IPS DF 19.7 (cell line): ENCODE measurements around the gene PIAS3.

Experiments
- DNase-seq: peaks from one replicate; pipeline ENCODE4 v3.0.0-alpha.2; 2013; ENCODE audit warnings: low read depth, low spot score

Gene PIAS3

DNA sequence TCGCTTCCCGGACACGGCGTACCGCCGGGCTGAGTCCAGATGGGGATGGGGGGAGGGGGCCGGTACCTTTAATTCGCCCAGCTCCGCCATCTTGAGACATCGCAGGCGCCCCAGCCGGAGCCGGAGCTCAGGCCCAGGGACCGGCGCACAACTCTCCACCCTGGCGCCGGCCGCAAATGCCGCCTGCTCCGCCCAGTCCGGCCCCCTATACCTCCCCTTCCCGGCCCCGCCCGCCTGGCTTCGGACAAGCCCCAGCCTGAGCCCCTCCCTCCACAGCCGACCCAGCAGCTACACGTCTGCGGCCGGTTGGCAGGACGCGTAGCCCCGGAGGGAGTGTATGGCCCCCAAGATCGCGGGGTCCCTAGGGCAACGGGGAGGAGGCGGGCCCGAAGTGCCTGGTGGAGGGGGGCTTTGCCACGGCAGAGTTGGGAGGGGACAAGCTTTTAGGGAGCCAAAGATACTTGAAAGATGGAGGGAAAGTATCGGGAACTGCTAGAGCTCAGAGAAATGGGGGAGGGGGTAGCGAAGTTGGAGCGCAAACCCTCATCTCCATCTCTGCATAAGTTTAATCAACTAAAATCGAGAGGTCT is at the start of gene PIAS3:
TSS of gene PIAS3 (minus strand) at position 181 of the 590 bp plus-strand sequence. CDS start at position 90, 91 bp downstream.
- no peak for DNase-seq

DNA sequence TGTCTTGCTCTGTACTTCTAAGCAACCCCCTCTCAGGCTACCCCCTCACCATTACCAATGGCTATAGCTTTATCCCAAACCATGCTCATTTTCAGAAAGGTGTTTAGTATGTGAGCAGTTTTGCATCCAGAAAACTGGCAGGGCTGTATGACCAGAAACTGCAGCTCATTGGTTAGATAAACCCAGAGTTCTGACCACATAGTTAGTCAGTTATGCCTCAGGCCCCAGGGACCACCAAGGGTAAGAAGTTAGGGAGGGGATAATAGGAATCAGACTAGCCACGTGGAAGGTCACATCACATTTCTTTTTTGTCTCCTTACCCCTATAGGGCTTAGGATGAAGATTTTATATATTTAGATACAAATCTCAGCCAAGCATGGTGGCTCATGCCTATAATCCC is 49.8 kb upstream of the PIAS3 start:
- DNase-seq: no peak

DNA sequence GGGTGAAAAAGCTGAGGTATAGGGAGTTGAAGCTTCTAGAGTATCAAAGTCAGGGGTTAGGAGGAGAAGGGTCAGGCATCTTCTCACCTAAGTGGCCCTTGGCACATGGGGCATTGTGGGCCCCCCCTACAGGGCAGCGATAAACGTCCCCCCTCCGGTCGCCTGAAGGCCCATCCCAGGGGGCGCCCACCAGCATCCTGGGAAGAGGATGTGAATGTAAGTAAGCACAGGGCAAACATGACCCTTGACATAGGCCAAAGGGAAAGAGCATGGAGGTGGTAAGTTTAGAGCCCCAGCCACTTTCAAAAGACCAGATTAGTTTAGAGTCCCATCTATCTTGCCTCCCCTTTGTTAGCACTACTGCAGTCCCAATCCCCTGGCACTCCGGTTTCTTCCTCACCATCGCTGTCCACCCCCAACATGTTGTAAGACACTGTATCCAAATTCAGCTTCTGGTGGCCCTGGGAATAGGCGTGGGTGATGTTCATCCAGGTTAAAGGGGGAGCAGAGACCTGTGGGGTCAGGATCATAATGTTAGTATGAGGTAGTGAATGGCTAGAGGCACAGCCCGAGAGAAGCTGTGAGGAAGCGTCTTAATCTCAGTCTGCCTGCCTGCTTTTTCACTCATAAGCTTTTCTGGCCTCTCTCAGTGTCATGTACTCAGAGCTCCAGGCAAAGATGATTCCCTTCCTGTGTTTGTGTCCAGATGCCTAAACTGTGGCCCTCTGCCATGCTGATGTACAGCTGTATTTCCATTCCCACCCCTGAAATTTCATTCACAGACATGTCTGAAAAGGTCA is 48.3 kb upstream of the PIAS3 start:
- DNase-seq: no peak

DNA sequence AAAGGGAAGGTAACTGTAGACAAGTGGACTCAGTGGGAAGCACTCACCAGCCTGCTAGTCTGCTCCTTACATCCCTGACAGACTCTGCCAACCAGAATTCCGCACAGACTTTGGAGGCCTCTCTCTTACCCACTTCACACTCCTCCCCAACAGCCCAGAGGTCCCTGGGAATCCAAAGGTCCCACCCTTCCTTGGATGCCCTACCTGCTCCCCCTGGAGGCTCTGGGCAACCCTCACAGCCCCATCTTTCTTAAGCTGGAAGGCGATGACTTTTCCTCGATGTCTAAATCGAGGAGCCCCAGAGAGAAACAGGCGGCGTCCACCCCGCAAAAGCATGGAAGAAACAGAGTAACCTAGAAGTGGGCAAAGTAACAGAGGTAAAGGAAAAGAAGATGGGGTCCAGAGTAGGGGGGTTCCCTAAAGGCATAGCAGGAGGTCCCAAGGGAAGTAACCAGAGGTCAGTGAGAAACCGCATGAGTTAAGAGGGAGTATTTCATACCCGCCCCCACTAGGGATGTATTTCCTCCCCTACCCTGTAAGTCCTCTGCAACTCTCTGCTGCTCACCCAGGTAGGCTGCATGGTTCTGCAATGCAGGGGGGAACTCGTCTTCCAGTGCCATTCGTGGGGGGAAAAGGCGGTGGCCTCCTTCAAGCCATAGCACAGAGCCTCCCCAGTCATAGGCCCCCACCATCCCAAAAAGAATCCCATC is 42.6 kb upstream of the PIAS3 start:
- no peak for DNase-seq

DNA sequence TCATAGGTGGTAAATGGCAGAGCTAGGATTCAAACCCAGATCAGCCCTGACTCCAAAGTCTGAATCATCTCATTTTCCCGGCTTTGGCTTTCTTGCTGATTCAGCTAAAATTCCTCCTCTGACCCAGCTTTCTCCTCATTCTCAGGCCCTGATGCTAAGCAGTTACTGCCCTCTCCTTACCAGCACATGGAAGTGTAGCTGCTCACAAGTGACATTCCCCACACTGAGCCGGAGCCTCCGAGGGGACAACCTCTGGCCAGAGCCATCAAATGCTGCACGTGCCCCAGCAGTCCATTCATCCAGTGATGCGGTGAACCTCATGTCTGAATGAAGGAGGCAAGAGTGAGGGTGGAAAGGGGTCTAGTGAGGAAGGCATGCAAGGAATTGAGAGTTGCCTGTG is 39.9 kb upstream of the PIAS3 start:
- DNase-seq: no peak

DNA sequence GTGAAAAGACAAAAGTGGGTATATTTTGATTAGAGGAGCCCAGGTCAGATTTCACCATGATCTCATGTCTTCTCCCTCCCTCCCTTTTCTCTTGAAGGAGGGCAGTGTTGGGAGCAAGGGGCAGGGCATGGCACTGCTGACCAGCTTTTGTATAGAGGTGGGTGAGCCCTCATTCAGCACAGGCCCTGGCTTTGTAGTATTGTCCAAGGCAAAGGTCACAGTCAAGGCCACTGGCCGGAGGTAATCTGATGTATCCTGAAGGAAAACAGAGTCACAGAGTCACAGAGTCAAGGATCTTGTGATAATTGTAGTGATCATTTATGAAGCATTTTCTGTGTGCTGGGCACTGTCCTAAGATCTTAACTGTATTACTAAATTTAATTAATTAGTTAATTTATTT is 39.1 kb upstream of the PIAS3 start:
- no peak for DNase-seq

DNA sequence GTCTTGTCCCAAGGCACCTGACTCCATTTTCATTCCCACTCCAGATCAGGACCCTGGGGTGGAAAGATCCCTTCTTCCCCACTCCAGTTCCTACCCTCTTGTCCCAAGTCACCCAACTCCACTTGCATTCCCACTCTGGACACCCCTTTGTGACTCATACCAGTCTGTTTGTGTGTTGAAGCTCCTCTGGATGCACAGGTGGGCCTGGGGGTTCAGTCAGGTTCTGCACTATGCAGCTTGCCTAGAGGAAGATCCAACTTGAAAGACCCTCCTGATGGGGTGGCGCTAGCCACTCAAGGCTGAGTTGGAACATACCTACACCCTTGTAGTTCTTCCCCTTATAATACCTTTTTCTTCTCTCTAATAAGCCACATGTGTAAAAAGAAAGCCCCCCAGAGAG is 36.6 kb upstream of the PIAS3 start:
- no peak for DNase-seq

DNA sequence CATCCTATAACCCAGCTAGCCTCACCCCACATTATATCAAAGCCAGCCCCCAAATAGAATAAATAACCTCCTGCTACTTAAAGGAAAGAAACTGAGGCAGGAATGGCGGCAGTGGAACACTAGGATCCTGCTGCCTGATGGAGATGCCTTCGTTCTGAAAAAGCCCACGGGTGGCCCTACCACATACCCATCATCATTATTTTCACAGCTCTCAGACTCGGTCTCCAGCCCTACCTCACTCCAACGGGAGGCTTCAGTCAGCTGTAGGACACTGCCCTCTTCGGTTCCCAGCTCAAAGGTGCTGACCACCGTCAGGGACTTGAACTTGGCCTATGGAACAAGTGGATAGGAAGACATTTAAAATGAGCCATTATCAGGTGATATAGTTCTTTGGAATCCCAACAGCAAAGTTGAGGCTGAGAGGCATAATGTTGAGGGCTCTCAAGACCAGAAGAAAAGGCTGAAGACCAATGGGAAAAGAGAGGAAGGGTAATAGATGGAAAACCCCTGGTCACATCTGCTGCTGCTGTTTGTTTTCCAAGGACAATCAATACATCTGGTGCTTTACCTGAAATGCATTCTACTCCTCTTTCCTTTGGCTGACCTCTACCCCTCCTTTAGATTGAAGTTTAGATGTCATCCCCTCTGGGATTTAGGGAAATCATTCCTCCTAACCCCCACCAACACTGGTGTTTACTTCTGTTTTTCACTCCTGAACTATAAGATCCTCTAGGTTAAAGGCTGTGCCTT is 34.6 kb upstream of the PIAS3 start:
- no peak for DNase-seq

DNA sequence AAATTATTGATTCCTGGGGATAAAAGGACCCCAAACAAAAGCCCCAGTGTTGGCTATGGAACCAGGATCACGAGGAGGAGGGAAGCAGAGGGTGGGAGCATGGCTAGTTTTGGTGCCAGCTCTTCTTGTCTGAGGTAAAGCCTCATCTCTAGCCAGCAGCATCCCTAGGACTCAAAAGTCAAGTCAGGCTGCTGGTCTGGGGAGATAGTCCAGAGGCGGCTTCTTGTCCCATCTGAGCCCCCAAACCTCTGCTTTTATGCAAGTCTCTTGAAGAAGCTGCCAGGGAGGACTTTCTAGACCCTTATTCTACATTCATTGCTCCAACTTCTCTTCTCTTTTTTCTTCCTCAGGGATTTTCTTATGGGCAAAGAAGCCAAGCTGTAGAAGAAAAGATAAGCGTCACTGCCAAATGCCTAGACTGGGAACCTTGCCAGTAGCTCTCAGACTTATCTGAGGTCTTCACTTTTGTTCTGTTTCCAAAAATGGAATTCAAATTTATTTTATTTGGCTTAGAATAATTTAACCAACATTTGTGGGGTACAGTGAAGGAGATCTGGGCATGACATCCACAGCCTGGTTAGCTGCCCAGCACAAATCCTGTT is 33.7 kb upstream of the PIAS3 start:
- no peak for DNase-seq

DNA sequence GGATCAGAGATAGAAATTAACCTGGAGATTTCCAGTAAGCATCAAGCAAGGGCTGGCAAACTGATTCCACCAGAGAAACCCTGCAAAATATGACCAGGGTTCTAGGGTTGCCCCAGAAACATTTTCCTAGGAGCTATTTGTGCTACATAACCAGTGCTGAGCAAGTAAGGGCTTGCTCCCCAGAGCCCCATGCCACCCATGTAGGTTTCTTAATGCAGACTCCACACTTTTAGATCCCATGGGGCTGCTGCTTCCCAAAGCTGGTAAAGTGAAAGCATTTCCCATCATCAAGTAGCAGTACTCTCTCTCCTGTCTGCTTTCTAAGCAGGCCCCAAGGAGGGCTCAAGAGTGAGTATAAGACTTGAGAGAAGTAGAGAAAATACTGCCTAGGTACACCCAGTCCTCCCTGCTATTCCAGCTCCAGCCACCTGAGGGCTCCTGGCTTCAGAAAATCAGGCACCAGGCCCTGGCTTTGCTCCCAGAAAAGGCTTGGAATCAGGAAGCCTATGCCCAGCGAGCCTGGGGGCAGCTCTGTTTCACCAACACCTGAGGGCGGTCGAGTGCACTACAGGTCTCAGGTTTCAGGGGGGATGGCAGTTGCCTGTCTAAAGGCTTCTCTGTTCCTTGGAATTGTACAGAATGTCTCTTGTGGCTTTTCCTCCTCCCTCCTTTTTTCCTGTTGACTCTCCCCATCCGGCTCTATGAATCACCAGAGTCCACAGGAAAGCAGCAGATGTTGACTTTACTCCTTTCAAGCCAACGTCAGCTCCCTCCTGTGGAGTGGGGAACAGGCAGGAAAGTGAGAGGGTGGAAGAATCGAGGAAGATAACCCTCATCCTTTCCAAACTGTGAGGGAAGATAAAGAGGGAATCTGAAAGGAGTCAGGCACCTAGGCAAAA is 33.0 kb upstream of the PIAS3 start:
- peak; percentile 93 for DNase-seq

DNA sequence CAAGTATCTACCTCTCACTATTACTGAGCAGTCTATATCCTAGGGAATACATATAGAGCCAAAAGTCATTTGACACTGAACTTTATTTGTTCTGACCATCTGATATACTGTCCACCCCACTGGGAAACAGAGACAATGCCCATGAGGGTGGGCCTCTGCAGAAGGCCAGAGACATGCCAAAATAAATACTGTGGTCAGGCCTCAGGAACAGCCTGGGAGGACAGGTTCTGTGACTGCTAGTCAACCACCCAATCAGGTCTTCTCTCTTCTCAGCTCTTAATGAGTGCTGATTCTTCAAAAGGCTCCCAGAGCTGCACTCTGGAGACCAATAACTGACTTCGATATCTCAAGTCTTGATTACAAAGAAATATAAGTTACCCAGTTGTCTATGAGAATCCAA is 32.3 kb upstream of the PIAS3 start:
- DNase-seq: no peak

DNA sequence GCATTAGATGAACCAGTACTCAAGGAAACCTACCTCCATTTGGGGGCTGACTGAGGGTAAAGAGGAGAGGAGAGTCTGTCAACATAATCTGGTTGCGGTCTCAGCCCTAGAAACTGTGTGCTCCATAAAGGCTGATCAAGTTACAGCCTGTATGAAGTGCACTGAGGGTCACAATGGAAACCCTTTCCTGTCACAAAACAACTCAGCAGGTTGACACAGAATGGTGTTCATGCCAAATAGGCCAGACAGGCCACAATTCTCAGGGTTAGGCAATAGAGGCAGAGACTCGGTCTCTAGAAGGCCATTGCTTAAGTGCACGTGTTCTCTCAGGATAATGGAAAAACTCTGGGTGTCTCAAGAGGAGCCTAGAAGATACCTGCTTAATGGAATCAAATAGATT is 30.8 kb upstream of the PIAS3 start:
- no peak for DNase-seq

DNA sequence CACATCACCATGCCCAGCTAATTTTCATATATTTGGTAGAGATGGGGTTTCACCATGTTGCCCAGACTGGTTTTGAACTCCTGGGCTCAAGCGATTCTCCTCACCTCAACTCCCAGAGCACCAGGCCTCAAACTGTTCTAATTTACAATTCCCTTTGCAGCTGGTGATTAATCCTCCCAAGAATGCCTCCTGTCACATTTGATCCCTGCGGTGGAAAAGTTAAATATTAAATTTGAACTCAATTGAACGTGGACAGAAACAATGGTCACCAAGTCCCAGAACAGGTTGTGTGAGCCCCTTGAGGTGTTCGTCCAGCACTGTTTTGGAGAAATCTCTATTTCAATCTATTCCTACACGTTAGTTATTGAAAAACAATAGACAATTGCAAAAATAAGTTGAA is 28.8 kb upstream of the PIAS3 start:
- DNase-seq: no peak

DNA sequence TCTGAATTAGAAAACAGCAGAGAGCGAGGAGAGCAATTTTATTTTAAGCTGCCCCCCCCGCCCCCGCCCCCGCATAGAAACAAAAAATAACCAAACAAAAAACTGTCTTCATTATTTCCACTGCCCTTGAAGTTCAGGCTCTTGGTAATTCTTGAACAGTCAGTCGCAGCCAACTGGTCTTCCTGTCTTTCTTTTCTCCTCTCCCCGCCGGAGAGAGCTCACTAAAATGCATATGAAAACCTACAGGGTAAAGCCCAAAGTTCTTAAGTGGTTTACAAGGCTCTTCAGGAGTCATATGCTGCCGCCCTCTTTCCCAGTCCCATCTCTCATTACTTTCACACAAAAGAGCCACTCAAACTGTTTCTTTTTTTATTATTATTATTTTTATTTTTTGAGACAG is 27.9 kb upstream of the PIAS3 start:
- no peak for DNase-seq

DNA sequence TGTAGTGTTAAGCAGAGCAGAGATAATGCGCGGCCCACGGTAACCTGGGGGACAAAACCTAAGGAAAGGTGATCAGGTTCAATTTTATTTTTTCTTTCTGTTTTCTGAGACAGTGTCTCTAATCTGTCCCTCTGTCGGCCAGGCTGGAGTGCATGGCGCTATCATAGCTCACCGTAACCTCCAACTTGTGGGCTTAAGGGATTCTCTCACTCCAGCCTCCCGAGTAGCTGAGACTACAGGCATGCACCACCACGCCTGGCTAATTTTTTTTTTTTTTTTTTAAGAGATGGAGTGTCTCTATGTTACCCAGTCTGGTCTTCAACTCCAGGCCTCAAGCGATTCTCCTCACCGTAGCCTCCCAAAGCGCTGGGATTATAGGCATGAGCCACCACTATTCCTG is 27.5 kb upstream of the PIAS3 start:
- DNase-seq: no peak

DNA sequence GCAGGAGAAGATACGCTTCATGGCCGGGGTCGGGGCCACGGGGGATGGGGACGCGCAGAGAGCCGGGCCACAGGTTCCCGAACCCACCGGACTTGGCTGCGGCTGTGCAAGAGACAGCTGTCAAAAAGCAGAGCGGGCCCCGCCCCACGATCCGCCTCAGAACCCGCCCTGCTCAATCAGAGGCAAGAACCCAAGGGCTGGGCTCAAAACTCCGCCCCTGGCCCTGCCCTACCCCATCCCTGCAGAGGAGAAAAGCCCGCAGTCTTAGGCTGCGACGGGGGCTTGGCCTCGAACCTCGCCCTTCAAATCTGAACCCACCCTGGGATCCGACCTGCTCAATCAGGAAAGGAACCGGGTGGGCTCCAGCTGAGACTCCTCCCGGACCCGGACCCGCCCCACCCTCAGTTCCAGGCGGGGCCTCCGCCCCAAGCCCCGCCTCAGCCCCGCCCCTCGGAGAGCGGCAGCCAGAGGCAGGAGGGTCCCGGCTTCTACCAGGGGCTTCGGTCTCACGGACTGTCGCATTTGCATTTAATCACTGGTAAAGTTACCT is 26.9 kb upstream of the PIAS3 start, which contains the start of gene ANKRD35:
TSS of gene ANKRD35 (minus strand) at position 129 of the 550 bp plus-strand sequence. CDS start at position 21, 108 bp downstream.
- no peak for DNase-seq

DNA sequence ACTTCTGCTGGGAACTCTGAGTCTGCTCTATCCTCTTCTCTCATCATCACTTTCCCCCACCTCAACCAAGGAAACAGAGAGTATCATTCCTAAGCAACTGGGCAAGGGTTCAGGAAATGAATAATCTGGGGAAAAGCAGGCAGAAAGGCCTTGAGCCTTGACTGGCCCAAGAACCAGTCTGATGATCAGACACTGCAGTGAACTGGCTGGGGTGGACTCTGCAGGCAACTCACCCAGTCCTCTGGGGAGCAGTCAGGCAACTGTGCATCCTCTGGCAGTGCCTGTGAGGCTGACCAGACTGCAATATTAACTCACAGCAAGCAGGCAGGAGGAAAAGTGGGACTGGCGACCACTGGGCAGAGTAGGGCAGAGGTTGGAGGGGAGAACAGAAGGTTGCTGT is 25.8 kb upstream of the PIAS3 start:
- DNase-seq: no peak

DNA sequence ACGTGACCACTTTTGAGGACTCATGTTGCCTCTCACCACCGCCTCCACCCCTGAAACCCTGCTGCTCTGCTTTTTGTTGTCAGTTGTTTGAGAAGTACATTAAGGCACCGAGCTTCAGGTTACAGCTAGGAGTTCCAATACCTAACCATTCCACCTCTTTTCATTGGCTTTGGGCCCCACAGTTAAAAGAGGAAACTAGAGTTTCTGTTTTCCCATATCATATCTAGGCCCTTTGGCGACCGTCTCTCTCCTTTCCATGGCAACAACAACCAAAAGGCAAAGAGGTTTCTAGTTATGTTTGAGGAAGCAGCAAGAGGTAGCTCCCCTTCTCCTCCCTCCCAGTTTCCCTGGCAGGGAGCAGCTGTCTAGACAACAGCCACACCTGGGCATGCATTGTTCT is 20.9 kb upstream of the PIAS3 start:
- no peak for DNase-seq

DNA sequence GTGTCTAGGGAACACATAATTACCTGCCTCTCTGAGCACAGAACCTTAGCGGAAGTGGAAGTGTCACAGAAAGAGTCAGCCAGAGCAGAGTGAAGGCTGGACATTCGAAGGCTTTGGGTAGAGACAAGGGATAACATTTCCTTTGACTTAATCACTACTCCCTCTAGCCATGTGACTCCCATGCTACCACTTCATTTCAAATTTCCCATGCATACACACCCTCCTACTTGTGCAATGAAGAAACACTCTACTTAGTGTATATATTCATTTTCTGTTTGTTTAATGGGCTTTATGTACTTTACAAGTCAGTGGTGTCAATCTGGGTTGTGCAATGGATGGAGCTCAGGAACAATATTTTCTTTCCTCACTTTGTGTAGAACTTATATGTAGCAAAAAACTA is 19.8 kb upstream of the PIAS3 start:
- DNase-seq: no peak

DNA sequence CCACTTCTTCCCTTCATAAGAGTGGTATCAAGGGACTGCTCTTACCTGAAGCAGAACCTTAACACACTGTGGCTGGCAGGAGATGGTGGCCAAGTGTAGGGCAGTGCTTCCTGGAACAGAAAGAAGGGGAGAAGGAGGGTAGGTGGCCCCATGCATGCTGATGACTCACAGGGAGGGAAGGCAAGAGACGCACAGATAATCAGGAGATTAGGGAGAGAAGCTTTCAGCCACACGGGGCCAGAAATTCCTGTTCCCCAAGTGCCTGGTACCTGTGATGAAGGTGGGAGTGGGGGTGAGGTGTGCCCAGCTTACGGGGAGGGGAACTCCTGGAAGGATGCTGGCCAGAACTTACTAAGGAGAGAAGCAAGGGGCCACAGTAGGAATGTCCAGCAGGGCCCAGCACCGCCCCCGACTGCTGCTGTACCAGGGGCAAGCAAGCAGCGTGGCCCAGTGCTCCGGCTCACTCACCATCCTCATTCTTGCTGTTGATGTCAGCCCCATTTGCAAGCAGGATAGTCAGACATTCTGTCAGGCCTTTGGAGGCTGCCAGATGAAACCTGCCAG is 19.1 kb upstream of the PIAS3 start:
- DNase-seq: no peak
